B cell (primary cell): Measurements from ENCODE around the gene RNU1-4. TPM values are rescaled to one million over a fixed set of nuclear protein-coding genes. Genes with fewer than 3 reads are reported as not detected.

Experiments used
- ATAC-seq: fragments of 200-7000 bp; cut with Tn5 transposase; one replicate; pipeline ENCODE4 v1.10.0; 2021; ENCODE audit warnings: low read depth, mild to moderate bottlenecking, moderate number of reproducible peaks, moderate library complexity
- CTCF ChIA-PET: fragments of 350-600 bp; sonication (Branson Sonifier 250); formaldehyde crosslinking; loops from one replicate; lab custom pipeline; 2021; ENCODE audit warnings: antibody characterized with exemption, inconsistent platforms; lab: Charles Lee
- POLR2A ChIA-PET: fragments of 350-600 bp; sonication (Branson Sonifier 250); formaldehyde crosslinking; loops from one replicate; lab custom pipeline; 2021; ENCODE audit warnings: antibody characterized with exemption; lab: Charles Lee
- DNase-seq: peaks from one replicate; pipeline ENCODE4 v3.0.0; 2013
- H2AFZ ChIP-seq: 2 replicates; pipeline ENCODE4 v1.6.1; 2012; ENCODE audit warnings: mild to moderate bottlenecking, low read depth, low read length; ENCODE audit not compliant: insufficient read depth, poor library complexity, severe bottlenecking
- H3K27ac ChIP-seq, 2 donors: 1 replicate in 1 of 2; 2 replicates in 1 of 2; pipeline ENCODE4 v1.5.1; 2012 to 2013; ENCODE audit warnings: low read length in 2 of 2, mild to moderate bottlenecking in 2 of 2, moderate library complexity in 1 of 2
- H3K27me3 ChIP-seq, 4 experiments: fragments of 200-600 bp in 1 of 4; sonication (generic) in 1 of 4; replicated peaks in 1 of 4; 1 replicate in 2 of 4; 2 replicates in 2 of 4; pipeline versions ENCODE4 v1.6.1 to v1.7.0; 2013 to 2016; ENCODE audit warnings: low read length in 3 of 4, mild to moderate bottlenecking in 2 of 4, mixed read lengths in 1 of 4, moderate library complexity in 1 of 4; ENCODE audit not compliant: insufficient read depth in 4 of 4, control insufficient read depth in 3 of 4; ENCODE audit errors: control extremely low read depth in 1 of 4
- H3K36me3 ChIP-seq, 2 experiments: replicated peaks in 1 of 2; 1 replicate in 1 of 2; 2 replicates in 1 of 2; pipeline versions ENCODE4 v1.6.1 to v1.7.1; 2013; ENCODE audit warnings: low read length in 1 of 2; ENCODE audit not compliant: insufficient read depth in 2 of 2, control insufficient read depth in 1 of 2; ENCODE audit errors: control extremely low read depth in 1 of 2, extremely low read depth in 1 of 2
- H3K4me1 ChIP-seq, 2 donors: fragments of 200-600 bp in 1 of 2; sonication (generic) in 1 of 2; 1 replicate in 1 of 2; 2 replicates in 1 of 2; pipeline versions ENCODE4 v1.5.1 to v1.6.1; 2013 to 2017; ENCODE audit warnings: low read length in 2 of 2; ENCODE audit not compliant: control insufficient read depth in 2 of 2, insufficient read depth in 2 of 2
- H3K4me2 ChIP-seq: replicated peaks from 2 replicates; pipeline ENCODE3; 2012; ENCODE audit warnings: mild to moderate bottlenecking, low read depth, low read length; ENCODE audit not compliant: poor library complexity, severe bottlenecking
- H3K4me3 ChIP-seq, 5 experiments: fragments of 200-600 bp in 1 of 5; sonication (generic) in 1 of 5; 1 replicate in 3 of 5; 2 replicates in 2 of 5; pipeline versions ENCODE4 v1.5.1 to v1.7.0; 2011 to 2016; ENCODE audit warnings: low read length in 4 of 5, mild to moderate bottlenecking in 4 of 5, low read depth in 2 of 5, control low read depth in 1 of 5, moderate library complexity in 1 of 5; ENCODE audit not compliant: insufficient read depth in 1 of 5; ENCODE audit errors: control extremely low read depth in 1 of 5, extremely low read depth in 1 of 5
- H3K79me2 ChIP-seq: fragments of 200-600 bp; sonication (generic); one replicate; pipeline ENCODE4 v1.6.0; 2016; ENCODE audit warnings: low read length; ENCODE audit not compliant: control insufficient read depth, insufficient read depth
- H3K9ac ChIP-seq: fragments of 200-600 bp; sonication (generic); 2 replicates; pipeline ENCODE4 v1.6.1; 2017; ENCODE audit warnings: mild to moderate bottlenecking, low read length, moderate library complexity
- H3K9me3 ChIP-seq, 3 donors: one replicate each; pipeline versions ENCODE4 v1.6.1 to v1.7.1; 2013; ENCODE audit warnings: low read length in 2 of 3; ENCODE audit not compliant: control insufficient read depth in 2 of 3, insufficient read depth in 1 of 3; ENCODE audit errors: control extremely low read depth in 1 of 3
- H4K20me1 ChIP-seq: 2 replicates; pipeline ENCODE4 v1.6.0; 2012; ENCODE audit warnings: mild to moderate bottlenecking, low read length; ENCODE audit not compliant: insufficient read depth, control insufficient read depth, poor library complexity, severe bottlenecking
- H3K27ac Mint-ChIP-seq: one replicate; pipeline ENCODE4 v1.8.0; 2021; ENCODE audit warnings: mixed read lengths
- H3K27me3 Mint-ChIP-seq: one replicate; pipeline ENCODE4 v1.8.0; 2021; ENCODE audit warnings: mixed read lengths
- H3K4me1 Mint-ChIP-seq: one replicate; pipeline ENCODE4 v1.8.0; 2021; ENCODE audit warnings: mixed read lengths
- H3K4me3 Mint-ChIP-seq: one replicate; pipeline ENCODE4 v1.8.0; 2021; ENCODE audit warnings: mixed read lengths
- H3K9me3 Mint-ChIP-seq: one replicate; pipeline ENCODE4 v1.8.0; 2022; ENCODE audit warnings: mixed read lengths; ENCODE audit not compliant: insufficient read depth
- CTCF ChIP-seq: fragments of 200-600 bp; IDR thresholded peaks from one replicate; pipeline ENCODE4 v1.8.0; 2022; ENCODE audit warnings: antibody characterized with exemption, mild to moderate bottlenecking
- EZH2 ChIP-seq: IDR thresholded peaks from 2 replicates; pipeline ENCODE4 v1.6.1; 2012; ENCODE audit warnings: borderline replicate concordance, low read depth, mild to moderate bottlenecking, moderate library complexity, low read length; ENCODE audit not compliant: insufficient read depth, poor library complexity, severe bottlenecking
- WGBS: methylation state at CpG from one replicate; pipeline ENCODE4 v1.1.5; 2013; ENCODE audit warnings: missing lambda C conversion rate; ENCODE audit not compliant: insufficient coverage; 5-methylcytosine and 5-hydroxymethylcytosine counted together
- intact Hi-C: fragments of 100-400 bp; cut with micrococcal nuclease; formaldehyde crosslinking; loops from one replicate; pipeline ENCODE4 v1.10.0; 2022
- polyA plus RNA-seq: library from polyadenylated mRNA; depleted of rRNA; stranded (reverse); fragments of >200 nt; gene quantifications from 2 replicates; pipeline ENCODE4 v1.2.3, GENCODE V29; 2012
- total RNA-seq, 2 donors: library from RNA; stranded (reverse); fragments of 120-200 nt in 1 of 2; gene quantifications; 1 replicate in 1 of 2; 2 replicates in 1 of 2; pipeline versions ENCODE4 v1.2.3 to v1.2.4, GENCODE V29; 2013 to 2022

Gene RNU1-4
- total and polyA plus RNA-seq, 2 donors (not counting 1 experiment from before 2014, with no cell fraction given), result 4,377 TPM; not detected in 1

GRCh38 chr1:16718908-16719533, 21.3 kb upstream of the RNU1-4 start:
- H3K27me3 ChIP-seq, result peaks cover 0 to 17% (median 4%) of the 10 kb centered on the region in 4 experiments
- WGBS, result 84% methylated on average over 6 of the region's 8 CpGs
- no peak overlapping the region for H3K9ac ChIP-seq
- no peak overlapping the region for H3K4me3 ChIP-seq
- no peaks in the 10 kb centered on the region for H4K20me1 ChIP-seq
- Mint-ChIP-seq H3K4me3 (no peak overlapping the region), H3K27me3 (peaks cover 23% of the 10 kb centered on the region), H3K9me3 (no peaks in the 10 kb centered on the region), H3K4me1 (no peaks in the 10 kb centered on the region), H3K27ac (no peak overlapping the region)
- CTCF ChIA-PET, result interaction anchor here (2.4 kb wide), 1 partner anchor 12 kb away, joined by 10 read pairs; no protein-coding TSS in a partner anchor
- H3K36me3 ChIP-seq, result no peaks in the 10 kb centered on the region
- H3K27ac ChIP-seq, result no peak overlapping the region
- H3K9me3 ChIP-seq, result peaks cover 0 to 2% (median 0%) of the 10 kb centered on the region in 3 donors
- H3K4me2 ChIP-seq, result no peak overlapping the region
- no peaks in the 10 kb centered on the region for H3K4me1 ChIP-seq
- DNase-seq, result no peak
- POLR2A ChIA-PET, result interaction anchor here (0.6 kb wide), 1 partner anchor 106 kb away, joined by 3 read pairs; the partner anchor contains the start of gene NBPF1
- H3K79me2 ChIP-seq, result no peaks in the 10 kb centered on the region
- intact Hi-C loops, result no loop called here
- H2AFZ ChIP-seq, result no peak overlapping the region
- TF ChIP-seq CTCF (no peak), EZH2 (no peak)
- no peak for ATAC-seq

- Mint-ChIP-seq H3K27ac (no peak overlapping the region), H3K9me3 (no peaks in the 10 kb centered on the region), H3K4me3 (no peak overlapping the region), H3K27me3 (peaks cover 23% of the 10 kb centered on the region), H3K4me1 (no peaks in the 10 kb centered on the region)
- Histone ChIP-seq H3K27ac (no peak overlapping the region), H2AFZ (no peak overlapping the region), H3K36me3 (no peaks in the 10 kb centered on the region), H4K20me1 (no peaks in the 10 kb centered on the region), H3K9ac (no peak overlapping the region), H3K79me2 (no peaks in the 10 kb centered on the region), H3K4me2 (no peak overlapping the region), H3K9me3 (peaks cover 0 to 2% (median 0%) of the 10 kb centered on the region in 3 donors), H3K27me3 (peaks cover 0 to 17% (median 4%) of the 10 kb centered on the region in 4 experiments), H3K4me1 (no peaks in the 10 kb centered on the region), H3K4me3 (no peak overlapping the region)
- ChIA-PET POLR2A (no interaction called here), CTCF (no interaction called here)
- no peak for ATAC-seq
- TF ChIP-seq EZH2, result no peak
- no peak for TF ChIP-seq CTCF
- 91% methylated on average over 13 of the region's 16 CpGs for WGBS
- intact Hi-C loops, result no loop called here
- DNase-seq, result no peak
Measured at GRCh38 chr1:16719571-16720350, 20.6 kb upstream of the RNU1-4 start.
